K562 (cell line): ENCODE measurements around the gene RAB38. TPM values are rescaled to one million over a fixed set of nuclear protein-coding genes. Genes with fewer than 3 reads are reported as not detected.

ENCODE experiments used
- ATAC-seq: fragments of 200-7000 bp; cut with Tn5 transposase; 3 replicates; pipeline ENCODE4 v1.9.1; 2020; ENCODE audit warnings: moderate library complexity
- BruUV-seq: library from RNA; stranded (reverse); fragments of 400-500 nt; replicated peaks from 2 replicates; lab custom pipeline; 2021; lab: Mats Ljungman, UMichigan
- CTCF ChIA-PET: fragments of 300-600 bp; formaldehyde crosslinking; extraction: SDS; loops from one replicate; lab custom pipeline; 2021; ENCODE audit warnings: low intra/inter-chr PET ratio; lab: Yijun Ruan, JAX
- POLR2A ChIA-PET: fragments of 300-600, 350-650 bp; sonication (Branson Sonifier 250); formaldehyde crosslinking; extraction: SDS; loops from one replicate; lab custom pipeline; 2021; ENCODE audit warnings: antibody characterized with exemption, inconsistent platforms; lab: Yijun Ruan, JAX
- DNase-seq, 4 experiments: peaks; one replicate each; pipeline versions ENCODE4 v3.0.0 to v3.0.0-alpha.2; 2011 to 2018; ENCODE audit warnings: low spot score in 3 of 4, mixed read lengths in 3 of 4; ENCODE audit errors: extremely low read depth in 1 of 4
- FAIRE-seq: peaks from 2 replicates; lab custom pipeline; 2011; peaks lifted over from hg19 to GRCh38; lab: Jason Lieb, UNC
- H2AFZ ChIP-seq: 2 replicates; pipeline ENCODE4 v1.6.0; 2011; ENCODE audit warnings: low read depth, low read length, control low read depth, inconsistent platforms
- H3K27ac ChIP-seq: fragments of 200-600 bp; 3 replicates; pipeline ENCODE4 v1.8.0; 2011; ENCODE audit warnings: low read depth, mild to moderate bottlenecking, control low read depth, inconsistent platforms, low read length, moderate library complexity, mixed read lengths; ENCODE audit errors: extremely low read depth
- H3K27me3 ChIP-seq, 2 experiments: fragments of 300-600 bp in 1 of 2; 2 replicates in 1 of 2; 3 replicates in 1 of 2; pipeline versions ENCODE4 v1.6.0 to v1.8.0; 2011; ENCODE audit warnings: inconsistent platforms in 2 of 2, low read length in 2 of 2, mild to moderate bottlenecking in 1 of 2, mixed read lengths in 1 of 2, moderate library complexity in 1 of 2; ENCODE audit not compliant: control insufficient read depth in 2 of 2, insufficient read depth in 2 of 2
- H3K36me3 ChIP-seq: fragments of 300-600 bp; 3 replicates; pipeline ENCODE4 v1.8.0; 2011; ENCODE audit warnings: mild to moderate bottlenecking, low read length, inconsistent platforms; ENCODE audit not compliant: control insufficient read depth, insufficient read depth
- H3K4me1 ChIP-seq, 2 experiments: fragments of 200-600 bp in 1 of 2; replicated peaks in 1 of 2; 2 replicates in 1 of 2; 3 replicates in 1 of 2; pipeline versions ENCODE4 v1.5.1 to v1.8.0; 2011; ENCODE audit warnings: inconsistent platforms in 2 of 2, low read length in 2 of 2, mild to moderate bottlenecking in 1 of 2, mixed read lengths in 1 of 2, moderate library complexity in 1 of 2; ENCODE audit not compliant: control insufficient read depth in 2 of 2, insufficient read depth in 2 of 2
- H3K4me2 ChIP-seq: 2 replicates; pipeline ENCODE4 v1.6.1; 2011; ENCODE audit warnings: low read length, control low read depth, inconsistent platforms, mixed read lengths; ENCODE audit not compliant: insufficient read depth
- H3K4me3 ChIP-seq: fragments of 200-600 bp; sonication (generic), shearing (Covaris generic); 2 replicates; pipeline ENCODE4 v1.5.1; 2016; ENCODE audit warnings: control low read depth, inconsistent platforms
- H3K79me2 ChIP-seq: fragments of 200-600 bp; 3 replicates; pipeline ENCODE4 v1.8.0; 2011; ENCODE audit warnings: low read length, inconsistent platforms; ENCODE audit not compliant: control insufficient read depth, insufficient read depth
- H3K9ac ChIP-seq, 2 experiments: 2 replicates each; pipeline versions ENCODE4 v1.6.0 to v1.6.1; 2011; ENCODE audit warnings: low read depth in 2 of 2, low read length in 2 of 2, control low read depth in 1 of 2, inconsistent platforms in 1 of 2, mild to moderate bottlenecking in 1 of 2, mixed read lengths in 1 of 2; ENCODE audit not compliant: insufficient read depth in 1 of 2
- H3K9me1 ChIP-seq: one replicate; pipeline ENCODE4 v1.6.0; 2011; ENCODE audit warnings: inconsistent platforms, mild to moderate bottlenecking, low read length, moderate library complexity; ENCODE audit not compliant: control insufficient read depth, insufficient read depth
- H3K9me3 ChIP-seq: replicated peaks from 2 replicates; pipeline ENCODE4 v1.5.1; 2011; ENCODE audit warnings: low read depth, low read length, inconsistent platforms; ENCODE audit not compliant: control insufficient read depth, insufficient read depth
- H4K20me1 ChIP-seq: replicated peaks from 2 replicates; pipeline ENCODE4 v1.6.1; 2011; ENCODE audit warnings: low read length, inconsistent platforms, mixed read lengths; ENCODE audit not compliant: control insufficient read depth, insufficient read depth
- ATF7 ChIP-seq: fragments of 450-650 bp; IDR thresholded peaks from 2 replicates; pipeline ENCODE4 v1.7.1; 2014; ENCODE audit warnings: mild to moderate bottlenecking, moderate library complexity
- GABPA ChIP-seq: fragments of 200-800 bp; sonication (Bioruptor generic); conservative IDR thresholded peaks from 2 replicates; pipeline ENCODE4 v1.6.1; 2016; ENCODE audit warnings: low read depth, missing genetic modification characterization, missing compliant biosample characterization
- NFIX ChIP-seq: fragments of 250-450 bp; sonication (Bioruptor Pico); IDR thresholded peaks from 2 replicates; pipeline ENCODE4 v1.4.0; 2020; ENCODE audit warnings: low read depth, mild to moderate bottlenecking, moderate library complexity
- NRF1 ChIP-seq, 2 experiments: fragments of 450-650 bp; IDR thresholded peaks in 1 of 2; conservative IDR thresholded peaks in 1 of 2; 2 replicates each; pipeline ENCODE4 v1.6.1; 2014; ENCODE audit warnings: mild to moderate bottlenecking in 2 of 2
- PCBP2 ChIP-seq: fragments of 200-400 bp; formaldehyde crosslinking; IDR thresholded peaks from 2 replicates; pipeline ENCODE4 v1.6.1; 2018; ENCODE audit warnings: low read length, low read depth, mild to moderate bottlenecking, moderate library complexity; ENCODE audit not compliant: poor library complexity, severe bottlenecking
- RERE ChIP-seq: sonication (generic); formaldehyde crosslinking; IDR thresholded peaks from 2 replicates; pipeline ENCODE4 v1.8.0; 2023; ENCODE audit warnings: missing genetic modification reagents, mild to moderate bottlenecking, borderline replicate concordance
- RNF2 ChIP-seq: sonication (generic); IDR thresholded peaks from 2 replicates; pipeline ENCODE4 v1.6.1; 2016
- WHSC1 ChIP-seq: IDR thresholded peaks from one replicate; pipeline ENCODE4 v1.6.1; 2012; ENCODE audit warnings: low read length, control low read depth, inconsistent platforms
- ZC3H8 ChIP-seq: fragments of 450-650 bp; IDR thresholded peaks from 2 replicates; pipeline ENCODE4 v1.6.1; 2017
- ZFX ChIP-seq: sonication (generic); formaldehyde crosslinking; IDR thresholded peaks from 2 replicates; pipeline ENCODE4 v1.8.0; 2022; ENCODE audit warnings: mild to moderate bottlenecking, missing genetic modification reagents, moderate library complexity
- ZNF395 ChIP-seq: fragments of 200-800 bp; sonication (Bioruptor generic); IDR thresholded peaks from 2 replicates; pipeline ENCODE4 v1.6.1; 2017; ENCODE audit warnings: missing genetic modification characterization, missing compliant biosample characterization
- ZNF41 ChIP-seq: fragments of 250-450 bp; sonication (Bioruptor Pico); conservative IDR thresholded peaks from 2 replicates; pipeline ENCODE4 v1.4.0; 2020; ENCODE audit warnings: mild to moderate bottlenecking
- ZNF785 ChIP-seq: fragments of 250-450 bp; sonication (Bioruptor Pico); IDR thresholded peaks from 2 replicates; pipeline ENCODE4 v1.4.0; 2020; ENCODE audit warnings: mild to moderate bottlenecking
- ZSCAN32 ChIP-seq: fragments of 450-650 bp; formaldehyde crosslinking; IDR thresholded peaks from 2 replicates; pipeline ENCODE4 v1.4.0; 2020; ENCODE audit warnings: mild to moderate bottlenecking, moderate library complexity
- WGBS: fragments of 100-300 bp; shearing (Covaris generic); methylation state at CpG from one replicate; pipeline ENCODE4 v1.1.6; 2016; ENCODE audit warnings: low coverage, mixed read lengths; ENCODE audit not compliant: insufficient coverage; ENCODE audit errors: missing lambda C conversion rate; 5-methylcytosine and 5-hydroxymethylcytosine counted together
- in situ Hi-C: fragments of 300-500 bp; cut with MboI; formaldehyde crosslinking; loops from 4 replicates; pipeline ENCODE4 v1.15.0; 2018; ENCODE audit warnings: inconsistent platforms, mixed read lengths
- intact Hi-C: fragments of 100-400 bp; cut with micrococcal nuclease; formaldehyde crosslinking; loops from 2 replicates; pipeline ENCODE4 v1.14.2; 2022
- polyA plus RNA-seq, 8 experiments: library from polyadenylated mRNA; depleted of rRNA in 4 of 8; stranded (reverse) in 5 of 8; unstranded in 3 of 8; fragments of >200 nt; fragmentation: Nextera tagmentation in 2 of 8; fragmentation: Illumina TruSeq in 1 of 8; extraction: Ambion mirVana in 2 of 8; extraction: Trizol in 1 of 8; gene quantifications; 2 replicates each; pipeline versions ENCODE4 v1.2.1 to v1.2.3, GENCODE V29; 2011 to 2014; ENCODE audit warnings: inconsistent platforms in 1 of 8, missing spikeins in 1 of 8
- total RNA-seq, 7 experiments: library from RNA; depleted of rRNA in 6 of 7; stranded (reverse); fragments of >200 nt in 6 of 7; fragmentation: Illumina TruSeq in 2 of 7; extraction: Trizol in 2 of 7; gene quantifications; 2 replicates each; pipeline versions ENCODE4 v1.2.1 to v1.2.3, GENCODE V29; 2011 to 2021; ENCODE audit warnings: low replicate concordance in 1 of 7

RAB38 gene
- total and polyA plus RNA-seq, 9 of the 15 experiments (the other 6 are each of a cell fraction or from before 2014, with no cell fraction given): 0.59 to 2.9 (median 2.2) TPM

DNA sequence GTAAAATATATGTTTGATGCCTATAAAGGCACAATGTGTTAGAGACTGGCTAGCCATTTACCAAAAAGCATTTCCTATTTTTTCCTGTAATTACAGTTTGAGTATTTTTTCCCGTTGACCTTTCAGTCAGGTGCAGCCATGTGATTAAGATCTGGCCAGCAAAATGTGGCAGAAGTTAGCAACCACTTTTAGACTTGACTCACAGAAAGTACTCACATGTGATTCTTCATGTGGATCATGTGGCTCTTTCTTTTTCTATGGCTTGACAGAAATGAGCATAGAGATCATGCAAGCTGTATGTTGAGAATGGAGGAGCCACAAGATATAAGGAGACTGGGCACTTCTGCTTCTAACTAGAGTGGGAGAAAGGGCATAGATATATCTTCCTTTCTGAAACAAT, 27.3 kb upstream of the RAB38 start:
- ChIA-PET POLR2A (no interaction called here), CTCF (no interaction called here)
- Histone ChIP-seq H2AFZ (no peak overlapping the region), H3K4me2 (no peak overlapping the region), H4K20me1 (no peaks in the 10 kb centered on the region), H3K27me3 (no peaks in the 10 kb centered on the region), H3K79me2 (no peaks in the 10 kb centered on the region), H3K27ac (no peak overlapping the region), H3K9me1 (no peaks in the 10 kb centered on the region), H3K9me3 (no peaks in the 10 kb centered on the region), H3K36me3 (no peaks in the 10 kb centered on the region), H3K4me3 (no peak overlapping the region), H3K4me1 (no peaks in the 10 kb centered on the region), H3K9ac (no peak overlapping the region)
- intact Hi-C loops: no loop called here
- WGBS: 5% methylated on average over 1 of the region's 1 CpG
- no peak for FAIRE-seq
- ATAC-seq: no peak
- no peak for TF ChIP-seq ZNF395 (CRISPR knock-in tag)
- no peak for TF ChIP-seq GABPA (tag)
- no peak for TF ChIP-seq ZSCAN32 (CRISPR knock-in tag)
- TF ChIP-seq ZNF41 (CRISPR knock-in tag): no peak
- TF ChIP-seq NRF1 (conservative IDR thresholded peaks at IDR 0.05 in 1 of 2, IDR thresholded peaks at IDR 0.05 in 1 of 2): no peak
- no peak for TF ChIP-seq WHSC1
- TF ChIP-seq RNF2: no peak
- TF ChIP-seq RERE (CRISPR knock-in tag): no peak
- TF ChIP-seq PCBP2: no peak
- TF ChIP-seq NFIX (CRISPR knock-in tag): no peak
- TF ChIP-seq ZC3H8: no peak
- no peak for TF ChIP-seq ATF7
- TF ChIP-seq ZFX (CRISPR knock-in tag): no peak
- no peak for TF ChIP-seq ZNF785
- BruUV-seq: no TSS peak
- no peak for DNase-seq
- in situ Hi-C loops: no loop called here
